ENCODE results near the gene ZNF37A.
A peak's percentile ranks its signal among the peaks of the same experiment; 100 is the strongest.
"Not testable (repeated sequence)": the region's sequence is repeated elsewhere in the genome, so short reads cannot be mapped to it uniquely, and the experiment has no call there.

ZNF37A gene

GRCh38 chr10:38070501-38070900 is 23.6 kb upstream of the ZNF37A start:
- no peak overlapping the region for H3K4me2 ChIP-seq (ENCODE audit: low read depth, low read length, poor library complexity, severe bottlenecking)
- no peak overlapping the region for H2AFZ ChIP-seq (ENCODE audit: low read length)
- H3F3A ChIP-seq (ENCODE audit: low read depth) = no peaks in the 10 kb centered on the region
- no peaks in the 10 kb centered on the region for H3K9me2 ChIP-seq (replicated peaks; ENCODE audit: low read depth, low read length)
- no peaks in the 10 kb centered on the region for H3K27me3 ChIP-seq (ENCODE audit: insufficient read depth, low read length, poor library complexity, severe bottlenecking)
- no peaks in the 10 kb centered on the region for H4K20me1 ChIP-seq (ENCODE audit: insufficient read depth, low read length, poor library complexity, severe bottlenecking)
- H3K36me3 ChIP-seq (ENCODE audit: insufficient read depth, low read length) = no peaks in the 10 kb centered on the region
- H3K4me3 ChIP-seq (ENCODE audit: low read length, poor library complexity, severe bottlenecking) = no peak overlapping the region
- H3K79me2 ChIP-seq (ENCODE audit: insufficient read depth, low read length) = no peaks in the 10 kb centered on the region
- H3K4me1 ChIP-seq (ENCODE audit: insufficient read depth, low read length, poor library complexity, severe bottlenecking) = no peaks in the 10 kb centered on the region
- no peak overlapping the region for H3K9ac ChIP-seq (ENCODE audit: low read depth, low read length, poor library complexity, severe bottlenecking)
- TF ChIP-seq, protein P1, sequence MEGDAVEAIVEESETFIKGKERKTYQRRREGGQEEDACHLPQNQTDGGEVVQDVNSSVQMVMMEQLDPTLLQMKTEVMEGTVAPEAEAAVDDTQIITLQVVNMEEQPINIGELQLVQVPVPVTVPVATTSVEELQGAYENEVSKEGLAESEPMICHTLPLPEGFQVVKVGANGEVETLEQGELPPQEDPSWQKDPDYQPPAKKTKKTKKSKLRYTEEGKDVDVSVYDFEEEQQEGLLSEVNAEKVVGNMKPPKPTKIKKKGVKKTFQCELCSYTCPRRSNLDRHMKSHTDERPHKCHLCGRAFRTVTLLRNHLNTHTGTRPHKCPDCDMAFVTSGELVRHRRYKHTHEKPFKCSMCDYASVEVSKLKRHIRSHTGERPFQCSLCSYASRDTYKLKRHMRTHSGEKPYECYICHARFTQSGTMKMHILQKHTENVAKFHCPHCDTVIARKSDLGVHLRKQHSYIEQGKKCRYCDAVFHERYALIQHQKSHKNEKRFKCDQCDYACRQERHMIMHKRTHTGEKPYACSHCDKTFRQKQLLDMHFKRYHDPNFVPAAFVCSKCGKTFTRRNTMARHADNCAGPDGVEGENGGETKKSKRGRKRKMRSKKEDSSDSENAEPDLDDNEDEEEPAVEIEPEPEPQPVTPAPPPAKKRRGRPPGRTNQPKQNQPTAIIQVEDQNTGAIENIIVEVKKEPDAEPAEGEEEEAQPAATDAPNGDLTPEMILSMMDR (conservative IDR thresholded peaks at IDR 0.05; ENCODE audit: low read length) = no peak
- TF ChIP-seq EZH2phosphoT487 (IDR thresholded peaks at IDR 0.05; ENCODE audit: borderline replicate concordance) = no peak
- H3K9me3 ChIP-seq (ENCODE audit: insufficient read depth, low read depth, low read length) = no peaks in the 10 kb centered on the region

DNA sequence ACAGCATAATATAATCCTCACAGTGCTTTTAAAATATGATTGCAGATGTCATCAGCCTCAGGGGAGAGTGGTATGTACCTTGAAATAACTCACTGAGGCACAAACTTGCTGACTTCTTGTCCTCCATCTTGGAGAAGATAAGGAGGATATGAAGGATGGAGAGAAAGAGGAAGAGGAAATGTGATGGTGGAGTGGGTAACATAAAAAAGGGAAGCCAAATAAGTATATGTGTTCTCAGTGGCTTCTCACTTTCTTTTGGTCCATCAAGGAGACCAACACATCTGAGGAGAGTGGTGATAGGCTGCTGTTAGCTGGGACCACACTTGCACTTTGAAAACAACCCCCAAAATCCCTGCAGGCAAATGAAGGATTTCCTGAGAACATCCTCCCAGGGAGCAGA is 21.6 kb upstream of the ZNF37A start:
- Histone ChIP-seq H3F3A (ENCODE audit: low read depth) (no peaks in the 10 kb centered on the region), H3K4me1 (ENCODE audit: insufficient read depth, low read length, poor library complexity, severe bottlenecking) (no peaks in the 10 kb centered on the region), H3K9me2 (replicated peaks; ENCODE audit: low read depth, low read length) (no peaks in the 10 kb centered on the region), H2AFZ (ENCODE audit: low read length) (no peak overlapping the region), H3K4me3 (ENCODE audit: low read length, poor library complexity, severe bottlenecking) (no peak overlapping the region), H3K4me2 (ENCODE audit: low read depth, low read length, poor library complexity, severe bottlenecking) (no peak overlapping the region), H3K9ac (ENCODE audit: low read depth, low read length, poor library complexity, severe bottlenecking) (no peak overlapping the region), H3K9me3 (ENCODE audit: insufficient read depth, low read depth, low read length) (peaks cover 5% of the 10 kb centered on the region; the same call in 1 of the 2 replicates), H3K36me3 (ENCODE audit: insufficient read depth, low read length) (no peaks in the 10 kb centered on the region), H4K20me1 (ENCODE audit: insufficient read depth, low read length, poor library complexity, severe bottlenecking) (no peaks in the 10 kb centered on the region), H3K79me2 (ENCODE audit: insufficient read depth, low read length) (no peaks in the 10 kb centered on the region), H3K27me3 (ENCODE audit: insufficient read depth, low read length, poor library complexity, severe bottlenecking) (no peaks in the 10 kb centered on the region)
- TF ChIP-seq, protein P1 (conservative IDR thresholded peaks at IDR 0.05; ENCODE audit: low read length) = no peak
- no peak for TF ChIP-seq EZH2phosphoT487 (IDR thresholded peaks at IDR 0.05; ENCODE audit: borderline replicate concordance)

GRCh38 chr10:38076687-38077086 is 17.4 kb upstream of the ZNF37A start:
- no peaks in the 10 kb centered on the region for H3K9me2 ChIP-seq (replicated peaks; ENCODE audit: low read depth, low read length)
- no peaks in the 10 kb centered on the region for H4K20me1 ChIP-seq (ENCODE audit: insufficient read depth, low read length, poor library complexity, severe bottlenecking)
- no peaks in the 10 kb centered on the region for H3F3A ChIP-seq (ENCODE audit: low read depth)
- H3K79me2 ChIP-seq (ENCODE audit: insufficient read depth, low read length) = no peaks in the 10 kb centered on the region
- no peaks in the 10 kb centered on the region for H3K27me3 ChIP-seq (ENCODE audit: insufficient read depth, low read length, poor library complexity, severe bottlenecking)
- no peaks in the 10 kb centered on the region for H3K4me1 ChIP-seq (ENCODE audit: insufficient read depth, low read length, poor library complexity, severe bottlenecking)
- peaks cover 5% of the 10 kb centered on the region; the same call in 1 of the 2 replicates for H3K9me3 ChIP-seq (ENCODE audit: insufficient read depth, low read depth, low read length)
- no peak overlapping the region for H3K4me2 ChIP-seq (ENCODE audit: low read depth, low read length, poor library complexity, severe bottlenecking)
- H3K9ac ChIP-seq (ENCODE audit: low read depth, low read length, poor library complexity, severe bottlenecking) = no peak overlapping the region
- H2AFZ ChIP-seq (ENCODE audit: low read length) = no peak overlapping the region
- TF ChIP-seq, protein P1 (conservative IDR thresholded peaks at IDR 0.05; ENCODE audit: low read length) = no peak
- TF ChIP-seq EZH2phosphoT487 (IDR thresholded peaks at IDR 0.05; ENCODE audit: borderline replicate concordance) = no peak
- H3K4me3 ChIP-seq (ENCODE audit: low read length, poor library complexity, severe bottlenecking) = no peak overlapping the region
- no peaks in the 10 kb centered on the region for H3K36me3 ChIP-seq (ENCODE audit: insufficient read depth, low read length)

DNA sequence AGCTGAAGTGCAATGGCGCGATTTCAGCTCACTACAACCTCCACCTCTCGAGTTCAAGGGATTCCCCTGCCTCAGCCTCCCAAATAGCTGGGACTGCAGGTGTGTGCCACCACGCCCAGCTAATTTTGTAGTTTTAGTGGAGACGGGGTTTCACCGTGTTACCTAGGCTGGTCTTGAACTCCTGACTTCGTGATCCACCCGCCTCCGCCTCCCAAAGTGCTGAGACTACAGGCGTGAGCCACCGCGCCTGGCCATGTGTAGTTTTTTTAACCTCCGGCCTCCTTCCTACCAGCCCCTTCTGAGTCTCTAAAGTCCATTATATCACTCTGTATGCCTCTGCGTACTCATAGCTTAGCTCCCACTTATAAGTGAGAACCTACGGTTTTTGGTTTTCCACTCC is 819 bp upstream of the ZNF37A start:
- H3K4me3 ChIP-seq (ENCODE audit: low read length, poor library complexity, severe bottlenecking) = peak overlapping the region; percentile 88
- not testable (repeated sequence) for H3K36me3 ChIP-seq (ENCODE audit: insufficient read depth, low read length); H3F3A ChIP-seq (ENCODE audit: low read depth); H3K27me3 ChIP-seq (ENCODE audit: insufficient read depth, low read length, poor library complexity, severe bottlenecking); H4K20me1 ChIP-seq (ENCODE audit: insufficient read depth, low read length, poor library complexity, severe bottlenecking); H3K9me3 ChIP-seq (ENCODE audit: insufficient read depth, low read depth, low read length); H3K9me2 ChIP-seq (replicated peaks; ENCODE audit: low read depth, low read length)
- H3K4me1 ChIP-seq (ENCODE audit: insufficient read depth, low read length, poor library complexity, severe bottlenecking) = peaks cover 20% of the 10 kb centered on the region
- peaks cover 28% of the 10 kb centered on the region for H3K79me2 ChIP-seq (ENCODE audit: insufficient read depth, low read length)
- peak overlapping the region; percentile 94 for H3K9ac ChIP-seq (ENCODE audit: low read depth, low read length, poor library complexity, severe bottlenecking)
- H3K4me2 ChIP-seq (ENCODE audit: low read depth, low read length, poor library complexity, severe bottlenecking) = peak overlapping the region; percentile 96
- H2AFZ ChIP-seq (ENCODE audit: low read length) = peak overlapping the region; percentile 96; the same call in 1 of the 2 replicates
